SK-N-SH (cell line): ENCODE results near the gene AHCYL2.

ENCODE experiments used
- EP300 ChIP-seq, 2 experiments: IDR thresholded peaks; 2 replicates each; pipeline versions ENCODE4 v1.4.0 to v1.6.1; 2012; ENCODE audit warnings: borderline replicate concordance in 1 of 2, low read depth in 1 of 2, low read length in 1 of 2
- EZH2phosphoT487 ChIP-seq: fragments of 200-600 bp; sonication (generic); IDR thresholded peaks from 2 replicates; pipeline ENCODE4 v1.6.1; 2017; ENCODE audit warnings: low read depth, mixed run types, mild to moderate bottlenecking, antibody characterized with exemption, moderate library complexity, borderline replicate concordance
- MAX ChIP-seq: IDR thresholded peaks from 2 replicates; pipeline ENCODE4 v1.4.0; 2012; ENCODE audit warnings: low read depth
- POLR2AphosphoS5 ChIP-seq: IDR thresholded peaks from 2 replicates; pipeline ENCODE4 v1.6.1; 2012; ENCODE audit warnings: low read depth, low read length
- SMC3 ChIP-seq: IDR thresholded peaks from 2 replicates; pipeline ENCODE4 v1.6.1; 2012; ENCODE audit warnings: low read depth, low read length, improper control_type of control experiment
- TAF1 ChIP-seq: IDR thresholded peaks from 2 replicates; pipeline ENCODE4 v1.6.1; 2012; ENCODE audit warnings: low read depth, mild to moderate bottlenecking, low read length, moderate library complexity, borderline replicate concordance
- TCF12 ChIP-seq: IDR thresholded peaks from 2 replicates; pipeline ENCODE4 v1.4.0; 2012
- USF1 ChIP-seq: IDR thresholded peaks from 2 replicates; pipeline ENCODE4 v1.4.0; 2012; ENCODE audit warnings: low read depth, borderline replicate concordance
- YY1 ChIP-seq: IDR thresholded peaks from 2 replicates; pipeline ENCODE4 v1.4.0; 2012; ENCODE audit warnings: low read depth, mild to moderate bottlenecking
- TF ChIP-seq, protein P1 (sequence below): fragments of 200-600 bp; sonication (generic); IDR thresholded peaks from 2 replicates; pipeline ENCODE4 v1.6.1; 2017; ENCODE audit warnings: antibody characterized with exemption, mild to moderate bottlenecking, moderate library complexity
- TF ChIP-seq, protein P2 (sequence below): IDR thresholded peaks from 2 replicates; pipeline ENCODE4; 2012
- TF ChIP-seq, protein P3 (sequence below): fragments of 150-350 bp; IDR thresholded peaks from 2 replicates; pipeline ENCODE4 v1.6.1; 2017; ENCODE audit warnings: antibody characterized with exemption, low read length, low read depth, borderline replicate concordance
- TF ChIP-seq, protein P4 (sequence below): IDR thresholded peaks from 2 replicates; pipeline ENCODE4 v1.6.1; 2012; ENCODE audit warnings: mild to moderate bottlenecking, low read depth, low read length, moderate library complexity

GRCh38 chr7:129371487-129371886 lies 146.7 kb downstream of the AHCYL2 start:
- TF ChIP-seq MAX = no peak
- no peak for TF ChIP-seq EP300 (IDR thresholded peaks at IDR 0.05; ENCODE audit: borderline replicate concordance in 1 of 2, low read depth in 1 of 2, low read length in 1 of 2)
- TF ChIP-seq, protein P1, sequence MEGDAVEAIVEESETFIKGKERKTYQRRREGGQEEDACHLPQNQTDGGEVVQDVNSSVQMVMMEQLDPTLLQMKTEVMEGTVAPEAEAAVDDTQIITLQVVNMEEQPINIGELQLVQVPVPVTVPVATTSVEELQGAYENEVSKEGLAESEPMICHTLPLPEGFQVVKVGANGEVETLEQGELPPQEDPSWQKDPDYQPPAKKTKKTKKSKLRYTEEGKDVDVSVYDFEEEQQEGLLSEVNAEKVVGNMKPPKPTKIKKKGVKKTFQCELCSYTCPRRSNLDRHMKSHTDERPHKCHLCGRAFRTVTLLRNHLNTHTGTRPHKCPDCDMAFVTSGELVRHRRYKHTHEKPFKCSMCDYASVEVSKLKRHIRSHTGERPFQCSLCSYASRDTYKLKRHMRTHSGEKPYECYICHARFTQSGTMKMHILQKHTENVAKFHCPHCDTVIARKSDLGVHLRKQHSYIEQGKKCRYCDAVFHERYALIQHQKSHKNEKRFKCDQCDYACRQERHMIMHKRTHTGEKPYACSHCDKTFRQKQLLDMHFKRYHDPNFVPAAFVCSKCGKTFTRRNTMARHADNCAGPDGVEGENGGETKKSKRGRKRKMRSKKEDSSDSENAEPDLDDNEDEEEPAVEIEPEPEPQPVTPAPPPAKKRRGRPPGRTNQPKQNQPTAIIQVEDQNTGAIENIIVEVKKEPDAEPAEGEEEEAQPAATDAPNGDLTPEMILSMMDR = no peak
- TF ChIP-seq, protein P2, sequence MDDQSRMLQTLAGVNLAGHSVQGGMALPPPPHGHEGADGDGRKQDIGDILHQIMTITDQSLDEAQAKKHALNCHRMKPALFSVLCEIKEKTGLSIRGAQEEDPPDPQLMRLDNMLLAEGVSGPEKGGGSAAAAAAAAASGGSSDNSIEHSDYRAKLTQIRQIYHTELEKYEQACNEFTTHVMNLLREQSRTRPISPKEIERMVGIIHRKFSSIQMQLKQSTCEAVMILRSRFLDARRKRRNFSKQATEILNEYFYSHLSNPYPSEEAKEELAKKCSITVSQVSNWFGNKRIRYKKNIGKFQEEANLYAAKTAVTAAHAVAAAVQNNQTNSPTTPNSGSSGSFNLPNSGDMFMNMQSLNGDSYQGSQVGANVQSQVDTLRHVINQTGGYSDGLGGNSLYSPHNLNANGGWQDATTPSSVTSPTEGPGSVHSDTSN = no peak
- TF ChIP-seq POLR2AphosphoS5 = no peak
- TF ChIP-seq, protein P3, sequence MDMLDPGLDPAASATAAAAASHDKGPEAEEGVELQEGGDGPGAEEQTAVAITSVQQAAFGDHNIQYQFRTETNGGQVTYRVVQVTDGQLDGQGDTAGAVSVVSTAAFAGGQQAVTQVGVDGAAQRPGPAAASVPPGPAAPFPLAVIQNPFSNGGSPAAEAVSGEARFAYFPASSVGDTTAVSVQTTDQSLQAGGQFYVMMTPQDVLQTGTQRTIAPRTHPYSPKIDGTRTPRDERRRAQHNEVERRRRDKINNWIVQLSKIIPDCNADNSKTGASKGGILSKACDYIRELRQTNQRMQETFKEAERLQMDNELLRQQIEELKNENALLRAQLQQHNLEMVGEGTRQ = no peak
- no peak for TF ChIP-seq TCF12
- TF ChIP-seq EZH2phosphoT487 = no peak
- no peak for TF ChIP-seq YY1
- TF ChIP-seq TAF1 = no peak
- TF ChIP-seq SMC3 = no peak
- no peak for TF ChIP-seq USF1
- TF ChIP-seq, protein P4, sequence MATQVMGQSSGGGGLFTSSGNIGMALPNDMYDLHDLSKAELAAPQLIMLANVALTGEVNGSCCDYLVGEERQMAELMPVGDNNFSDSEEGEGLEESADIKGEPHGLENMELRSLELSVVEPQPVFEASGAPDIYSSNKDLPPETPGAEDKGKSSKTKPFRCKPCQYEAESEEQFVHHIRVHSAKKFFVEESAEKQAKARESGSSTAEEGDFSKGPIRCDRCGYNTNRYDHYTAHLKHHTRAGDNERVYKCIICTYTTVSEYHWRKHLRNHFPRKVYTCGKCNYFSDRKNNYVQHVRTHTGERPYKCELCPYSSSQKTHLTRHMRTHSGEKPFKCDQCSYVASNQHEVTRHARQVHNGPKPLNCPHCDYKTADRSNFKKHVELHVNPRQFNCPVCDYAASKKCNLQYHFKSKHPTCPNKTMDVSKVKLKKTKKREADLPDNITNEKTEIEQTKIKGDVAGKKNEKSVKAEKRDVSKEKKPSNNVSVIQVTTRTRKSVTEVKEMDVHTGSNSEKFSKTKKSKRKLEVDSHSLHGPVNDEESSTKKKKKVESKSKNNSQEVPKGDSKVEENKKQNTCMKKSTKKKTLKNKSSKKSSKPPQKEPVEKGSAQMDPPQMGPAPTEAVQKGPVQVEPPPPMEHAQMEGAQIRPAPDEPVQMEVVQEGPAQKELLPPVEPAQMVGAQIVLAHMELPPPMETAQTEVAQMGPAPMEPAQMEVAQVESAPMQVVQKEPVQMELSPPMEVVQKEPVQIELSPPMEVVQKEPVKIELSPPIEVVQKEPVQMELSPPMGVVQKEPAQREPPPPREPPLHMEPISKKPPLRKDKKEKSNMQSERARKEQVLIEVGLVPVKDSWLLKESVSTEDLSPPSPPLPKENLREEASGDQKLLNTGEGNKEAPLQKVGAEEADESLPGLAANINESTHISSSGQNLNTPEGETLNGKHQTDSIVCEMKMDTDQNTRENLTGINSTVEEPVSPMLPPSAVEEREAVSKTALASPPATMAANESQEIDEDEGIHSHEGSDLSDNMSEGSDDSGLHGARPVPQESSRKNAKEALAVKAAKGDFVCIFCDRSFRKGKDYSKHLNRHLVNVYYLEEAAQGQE = no peak
